ENCODE measurements around the gene PABPN1.
A peak's percentile ranks its signal among the peaks of the same experiment; 100 is the strongest.

Gene PABPN1

GRCh38 chr14:23285530-23286019, 35.7 kb upstream of the PABPN1 start:
- no peak for TF ChIP-seq CTCF (conservative IDR thresholded peaks at IDR 0.05; ENCODE audit: low read length)
- no peak for DNase-seq (ENCODE audit: low read depth)
- peak overlapping the region; percentile 85 for H3K4me3 ChIP-seq (ENCODE audit: low read length)

- TF ChIP-seq CTCF (conservative IDR thresholded peaks at IDR 0.05; ENCODE audit: low read length) = peak; percentile 20; the same call in 1 of the 2 replicates
- DNase-seq (ENCODE audit: low read depth) = peak; percentile 99
- peak within 1 kb of the TSS; percentile 85 for H3K4me3 ChIP-seq (ENCODE audit: low read length)
These were observed 35.0 kb upstream of the PABPN1 start, which contains the start of gene HOMEZ for GRCh38 chr14:23286020-23286901. Gene HOMEZ, minus strand, starts transcription at chr14:23286132. Its CDS starts 180 bp downstream, at chr14:23285952.

- TF ChIP-seq CTCF (conservative IDR thresholded peaks at IDR 0.05; ENCODE audit: low read length) = no peak
- peak; percentile 29 for DNase-seq (ENCODE audit: low read depth)
- H3K4me3 ChIP-seq (ENCODE audit: low read length) = peak overlapping the region; percentile 66
These were observed 34.3 kb upstream of the PABPN1 start for GRCh38 chr14:23286902-23287479.

GRCh38 chr14:23294734-23295561, 26.3 kb upstream of the PABPN1 start:
- no peak overlapping the region for H3K4me3 ChIP-seq (ENCODE audit: low read length)
- peak; percentile 84 for TF ChIP-seq CTCF (conservative IDR thresholded peaks at IDR 0.05; ENCODE audit: low read length)
- peak; percentile 55 for DNase-seq (ENCODE audit: low read depth)

GRCh38 chr14:23296012-23296777, 25.1 kb upstream of the PABPN1 start:
- no peak overlapping the region for H3K4me3 ChIP-seq (ENCODE audit: low read length)
- TF ChIP-seq CTCF (conservative IDR thresholded peaks at IDR 0.05; ENCODE audit: low read length) = no peak
- no peak for DNase-seq (ENCODE audit: low read depth)

- no peak for TF ChIP-seq CTCF (conservative IDR thresholded peaks at IDR 0.05; ENCODE audit: low read length)
- DNase-seq (ENCODE audit: low read depth) = no peak
- H3K4me3 ChIP-seq (ENCODE audit: low read length) = no peak overlapping the region
These were observed 24.2 kb upstream of the PABPN1 start for GRCh38 chr14:23297096-23297495.

Measured in AG10803 (cell line).